ENCODE measurements around the gene PRR7.

PRR7 gene

DNA sequence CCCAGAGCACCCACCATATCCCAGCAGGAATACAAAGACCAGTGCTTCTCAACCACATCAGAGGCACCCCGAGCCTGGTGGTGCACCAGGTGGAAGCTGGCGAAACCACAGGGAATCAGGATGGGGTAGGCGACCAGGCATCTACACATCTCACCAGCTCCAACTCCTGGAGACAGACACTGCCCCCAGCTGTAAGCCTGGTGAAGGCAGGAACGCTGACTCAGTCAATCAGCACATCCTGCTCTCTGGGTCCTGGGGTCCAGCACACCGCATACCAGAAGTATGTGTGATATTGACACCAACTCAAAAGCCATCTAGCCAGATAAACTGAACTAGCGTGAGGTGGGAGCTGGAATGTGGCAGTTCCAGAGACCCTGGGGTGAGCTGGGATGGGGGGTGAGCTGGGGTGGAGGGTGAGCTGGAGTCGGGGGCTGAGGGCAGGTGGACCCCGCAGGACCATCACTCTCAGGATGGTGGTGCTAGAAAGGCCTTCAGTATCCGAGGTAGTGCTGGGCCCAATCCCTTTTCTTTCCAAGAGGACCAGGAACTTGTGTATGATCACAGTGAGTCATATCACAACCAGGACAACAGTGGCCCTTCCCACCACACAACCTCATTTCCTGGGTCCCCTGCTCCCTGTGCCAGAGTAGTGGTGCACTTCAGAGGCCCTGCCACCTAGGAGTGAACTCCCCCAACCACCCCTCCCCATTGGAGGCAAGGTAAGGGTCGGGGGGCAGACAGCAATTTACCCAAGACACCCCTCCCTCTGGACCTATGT is 24.3 kb downstream of the PRR7 start:
- Histone ChIP-seq H3K27me3 (ENCODE audit: control insufficient read depth, low read length) (no peaks in the 10 kb centered on the region), H3K4me2 (ENCODE audit: low read length) (peak overlapping the region; percentile 16; the same call in 1 of the 2 replicates), H4K20me1 (ENCODE audit: control insufficient read depth, insufficient read depth, low read depth, low read length) (peaks cover 13% of the 10 kb centered on the region; the same call in 1 of the 2 replicates), H3K27ac (ENCODE audit: low read depth, low read length) (no peak overlapping the region), H3K4me3 (ENCODE audit: low read length) (no peak overlapping the region; the same call in 1 of the 2 replicates), H3K9me3 (ENCODE audit: control insufficient read depth, insufficient read depth, low read length) (no peaks in the 10 kb centered on the region), H3K36me3 (ENCODE audit: control insufficient read depth, low read length) (peaks cover 37% of the 10 kb centered on the region), H3F3A (ENCODE audit: control insufficient read depth, insufficient read depth) (0 out of 2 replicates have a peak, but pooled peaks cover 6% of the 10 kb centered on the region), H3K4me1 (ENCODE audit: control insufficient read depth, low read length) (peaks cover 41% of the 10 kb centered on the region), H3K9me2 (replicated peaks; ENCODE audit: control insufficient read depth, low read length) (no peaks in the 10 kb centered on the region), H3K79me2 (ENCODE audit: control insufficient read depth, low read length) (peaks cover 36% of the 10 kb centered on the region)
- TF ChIP-seq CTCF (IDR thresholded peaks at IDR 0.05; ENCODE audit: low read depth, low read length, poor library complexity, severe bottlenecking) (no peak), EZH2phosphoT487 (IDR thresholded peaks at IDR 0.05; ENCODE audit: borderline replicate concordance, low read length) (no peak)

DNA sequence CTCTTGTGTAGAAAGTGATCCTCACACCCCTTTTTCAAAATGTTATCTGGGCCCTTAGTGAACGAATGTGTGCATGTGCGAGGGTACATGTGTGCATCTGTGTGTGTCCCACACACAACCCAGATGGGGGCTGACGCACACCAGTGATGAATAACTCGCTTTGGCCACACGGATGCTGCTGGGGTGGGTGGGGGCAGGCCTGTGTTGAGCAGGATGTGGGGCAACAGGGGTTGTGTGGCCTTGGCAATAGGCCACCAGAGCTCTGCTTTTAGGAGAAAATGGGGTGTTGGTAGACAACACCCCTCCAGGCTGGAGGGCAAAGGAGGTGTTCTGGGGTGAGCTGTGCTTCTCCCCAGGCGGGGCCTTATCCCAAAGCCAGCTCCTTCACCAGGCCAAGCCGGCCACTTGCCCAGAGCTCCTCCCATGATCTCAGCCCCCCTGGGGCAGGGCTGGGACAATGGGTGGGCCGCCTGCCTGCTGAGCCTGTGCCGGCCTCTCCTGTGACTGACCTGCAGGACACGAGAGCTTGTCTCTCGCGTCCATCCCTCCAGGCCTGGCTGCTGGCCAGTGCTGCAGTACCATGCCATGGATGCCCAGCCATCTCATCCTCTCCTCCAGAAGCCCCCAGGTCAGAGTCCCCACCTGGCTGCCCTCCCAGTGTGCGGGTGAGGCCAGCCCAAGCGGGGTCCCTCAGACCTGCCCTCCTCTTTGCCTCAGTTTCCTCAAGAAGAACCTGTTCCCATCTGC is 25.2 kb downstream of the PRR7 start:
- Histone ChIP-seq H3K4me3 (ENCODE audit: low read length) (peak overlapping the region; percentile 85), H3K79me2 (ENCODE audit: control insufficient read depth, low read length) (peaks cover 36% of the 10 kb centered on the region), H3K27ac (ENCODE audit: low read depth, low read length) (peak overlapping the region; percentile 36; the same call in 1 of the 2 replicates), H3K36me3 (ENCODE audit: control insufficient read depth, low read length) (peaks cover 29% of the 10 kb centered on the region), H3K9me3 (ENCODE audit: control insufficient read depth, insufficient read depth, low read length) (no peaks in the 10 kb centered on the region), H4K20me1 (ENCODE audit: control insufficient read depth, insufficient read depth, low read depth, low read length) (peaks cover 13% of the 10 kb centered on the region; the same call in 1 of the 2 replicates), H3K27me3 (ENCODE audit: control insufficient read depth, low read length) (no peaks in the 10 kb centered on the region), H3K4me2 (ENCODE audit: low read length) (peak overlapping the region; percentile 95), H3K4me1 (ENCODE audit: control insufficient read depth, low read length) (peaks cover 41% of the 10 kb centered on the region), H3F3A (ENCODE audit: control insufficient read depth, insufficient read depth) (0 out of 2 replicates have a peak, but pooled peaks cover 6% of the 10 kb centered on the region), H3K9me2 (replicated peaks; ENCODE audit: control insufficient read depth, low read length) (no peaks in the 10 kb centered on the region)
- TF ChIP-seq EZH2phosphoT487 (IDR thresholded peaks at IDR 0.05; ENCODE audit: borderline replicate concordance, low read length) (no peak), CTCF (IDR thresholded peaks at IDR 0.05; ENCODE audit: low read depth, low read length, poor library complexity, severe bottlenecking) (no peak)

DNA sequence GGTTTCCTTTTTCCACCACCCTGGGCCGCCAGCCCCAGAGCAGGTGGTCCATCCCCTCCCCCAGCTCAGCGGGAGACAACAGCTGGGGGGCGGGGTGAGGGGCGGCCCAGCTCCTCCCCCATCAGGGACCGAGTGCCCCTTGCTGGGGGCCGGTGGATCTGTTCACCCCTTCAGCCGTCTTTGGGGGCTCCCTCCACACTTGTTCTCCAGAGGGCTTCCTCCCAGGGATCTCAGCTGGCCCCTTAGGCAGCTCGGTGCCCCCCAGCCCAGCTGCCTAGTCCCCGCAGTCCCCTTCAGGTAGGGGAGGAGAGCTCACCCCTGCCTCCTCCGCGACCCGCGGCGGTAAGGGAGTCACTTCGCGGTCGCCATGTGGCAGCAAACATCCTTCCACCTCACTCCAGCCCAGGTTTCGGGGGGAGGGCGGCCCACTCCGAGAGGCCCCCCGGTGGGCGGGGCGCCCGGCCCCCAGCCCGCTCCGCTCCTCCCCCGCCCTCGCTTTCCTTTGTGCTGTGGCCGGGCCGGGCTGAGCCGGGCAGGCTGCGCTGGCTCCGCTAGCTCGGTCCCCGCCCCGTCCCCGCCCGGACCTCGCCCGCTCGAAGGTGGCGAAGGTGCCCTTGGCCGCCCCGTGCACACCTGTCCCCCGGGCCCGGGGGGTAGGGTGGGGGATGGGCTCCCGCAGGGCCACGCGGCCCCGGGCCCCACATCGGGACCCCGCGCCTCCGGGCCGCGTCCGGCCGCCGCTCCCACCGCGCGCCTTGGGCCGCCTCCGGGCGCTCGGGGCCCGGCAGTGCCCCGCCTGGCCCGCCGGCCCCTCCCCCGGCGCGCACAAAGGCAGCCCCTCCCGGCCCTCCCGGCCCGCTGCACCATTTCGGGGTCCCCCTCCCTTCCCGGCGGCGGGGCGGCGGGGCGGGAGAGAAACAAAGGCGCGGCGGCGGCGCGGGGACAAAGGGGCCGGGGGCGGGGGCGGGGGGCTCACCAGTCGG is 26.1 kb downstream of the PRR7 start:
- H4K20me1 ChIP-seq (ENCODE audit: control insufficient read depth, insufficient read depth, low read depth, low read length): peaks cover 13% of the 10 kb centered on the region; the same call in 1 of the 2 replicates
- H3K4me1 ChIP-seq (ENCODE audit: control insufficient read depth, low read length): peaks cover 43% of the 10 kb centered on the region
- peak overlapping the region; percentile 36; the same call in 1 of the 2 replicates for H3K27ac ChIP-seq (ENCODE audit: low read depth, low read length)
- H3F3A ChIP-seq (ENCODE audit: control insufficient read depth, insufficient read depth): 0 out of 2 replicates have a peak, but pooled peaks cover 6% of the 10 kb centered on the region
- peaks cover 23% of the 10 kb centered on the region for H3K36me3 ChIP-seq (ENCODE audit: control insufficient read depth, low read length)
- no peak for TF ChIP-seq EZH2phosphoT487 (IDR thresholded peaks at IDR 0.05; ENCODE audit: borderline replicate concordance, low read length)
- peak; percentile 10 for TF ChIP-seq CTCF (IDR thresholded peaks at IDR 0.05; ENCODE audit: low read depth, low read length, poor library complexity, severe bottlenecking)
- peak overlapping the region; percentile 95 for H3K4me2 ChIP-seq (ENCODE audit: low read length)
- no peaks in the 10 kb centered on the region for H3K9me2 ChIP-seq (replicated peaks; ENCODE audit: control insufficient read depth, low read length)
- peak overlapping the region; percentile 85 for H3K4me3 ChIP-seq (ENCODE audit: low read length)
- no peaks in the 10 kb centered on the region for H3K9me3 ChIP-seq (ENCODE audit: control insufficient read depth, insufficient read depth, low read length)
- H3K27me3 ChIP-seq (ENCODE audit: control insufficient read depth, low read length): no peaks in the 10 kb centered on the region
- H3K79me2 ChIP-seq (ENCODE audit: control insufficient read depth, low read length): peaks cover 36% of the 10 kb centered on the region

All from DOHH2 (cell line).